ENCODE results near the gene MAP2K7. TPM values are rescaled to one million over a fixed set of nuclear protein-coding genes. Genes with fewer than 3 reads are reported as not detected.

MAP2K7 gene
- polyA plus RNA-seq, 1 donor (not counting 4 experiments of a cell fraction or from before 2014, with no cell fraction given), result 8.4 TPM

DNA sequence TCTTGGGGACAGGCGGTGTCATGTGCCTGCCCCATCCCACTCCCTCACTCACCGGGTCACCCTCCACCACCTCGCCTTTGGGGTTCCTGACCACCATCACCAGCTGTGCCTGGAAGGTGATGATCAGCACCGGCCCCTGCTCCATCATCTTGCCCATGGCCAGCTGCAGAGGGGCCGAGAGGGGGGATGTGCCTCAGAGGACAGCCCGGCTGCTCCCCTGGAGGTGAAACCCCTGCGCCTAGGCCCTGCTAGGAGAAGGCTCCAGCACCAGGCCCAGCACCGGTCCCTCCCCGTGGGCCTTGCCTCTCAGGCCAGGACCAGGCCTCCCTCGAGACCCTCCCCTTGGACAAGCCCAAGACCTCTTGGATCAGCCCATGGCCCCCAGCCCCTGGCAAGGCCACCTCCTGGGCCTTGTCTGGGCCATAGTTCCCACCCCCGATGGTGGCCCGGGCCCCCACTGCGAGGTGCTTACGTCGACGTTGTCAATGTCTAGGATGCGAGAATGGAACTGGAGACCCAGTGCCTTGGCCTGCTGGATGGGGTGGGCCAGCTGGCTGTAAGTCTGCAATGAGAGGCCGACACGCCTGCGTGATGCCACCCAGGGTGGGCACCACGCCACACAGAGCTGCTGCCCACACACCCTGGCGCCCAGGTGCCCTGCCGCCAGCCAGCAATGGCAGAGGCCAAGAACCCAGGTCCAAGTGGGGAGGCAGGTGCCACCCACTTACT lies 24.1 kb downstream of the MAP2K7 start:
- Histone ChIP-seq H3K4me2 (ENCODE audit: control insufficient read depth, extremely low read depth, insufficient read depth, low read depth, low read length) (peak overlapping the region; percentile 55), H3K4me1 (ENCODE audit: control insufficient read depth, extremely low read depth, insufficient read depth, low read length) (peaks cover 27% of the 10 kb centered on the region), H3K36me3 (ENCODE audit: control insufficient read depth in 2 of 2, extremely low read depth in 1 of 2, insufficient read depth in 2 of 2, low read length in 2 of 2) (peaks cover 19 to 20% of the 10 kb centered on the region in 2 experiments), H4K20me1 (ENCODE audit: control insufficient read depth, extremely low read depth, insufficient read depth, low read length) (no peaks in the 10 kb centered on the region), H3K27me3 (ENCODE audit: control insufficient read depth, extremely low read depth, insufficient read depth, low read length) (no peaks in the 10 kb centered on the region), H3K4me3 (ENCODE audit: control insufficient read depth in 2 of 3, extremely low read depth in 1 of 3, insufficient read depth in 2 of 3, low read depth in 1 of 3, low read length in 3 of 3) (no peak overlapping the region), H2AFZ (ENCODE audit: control insufficient read depth, low read length) (no peak overlapping the region), H3K9ac (ENCODE audit: control insufficient read depth, extremely low read depth, insufficient read depth, low read length) (peak overlapping the region; percentile 79), H3K27ac (ENCODE audit: control insufficient read depth, insufficient read depth, low read length) (peak overlapping the region; percentile 92), H3K9me1 (ENCODE audit: control insufficient read depth, extremely low read depth, insufficient read depth, low read length) (peaks cover 3% of the 10 kb centered on the region), H3K9me3 (ENCODE audit: control insufficient read depth, low read depth, low read length) (no peaks in the 10 kb centered on the region), H3K79me2 (ENCODE audit: control insufficient read depth, insufficient read depth, low read length) (no peaks in the 10 kb centered on the region)
- dilution Hi-C loops (cut with MboI; ENCODE audit: extremely low pct_ligation_motif_present, low sequenced_read_pairs), result no loop called here
- TF ChIP-seq, protein P1, sequence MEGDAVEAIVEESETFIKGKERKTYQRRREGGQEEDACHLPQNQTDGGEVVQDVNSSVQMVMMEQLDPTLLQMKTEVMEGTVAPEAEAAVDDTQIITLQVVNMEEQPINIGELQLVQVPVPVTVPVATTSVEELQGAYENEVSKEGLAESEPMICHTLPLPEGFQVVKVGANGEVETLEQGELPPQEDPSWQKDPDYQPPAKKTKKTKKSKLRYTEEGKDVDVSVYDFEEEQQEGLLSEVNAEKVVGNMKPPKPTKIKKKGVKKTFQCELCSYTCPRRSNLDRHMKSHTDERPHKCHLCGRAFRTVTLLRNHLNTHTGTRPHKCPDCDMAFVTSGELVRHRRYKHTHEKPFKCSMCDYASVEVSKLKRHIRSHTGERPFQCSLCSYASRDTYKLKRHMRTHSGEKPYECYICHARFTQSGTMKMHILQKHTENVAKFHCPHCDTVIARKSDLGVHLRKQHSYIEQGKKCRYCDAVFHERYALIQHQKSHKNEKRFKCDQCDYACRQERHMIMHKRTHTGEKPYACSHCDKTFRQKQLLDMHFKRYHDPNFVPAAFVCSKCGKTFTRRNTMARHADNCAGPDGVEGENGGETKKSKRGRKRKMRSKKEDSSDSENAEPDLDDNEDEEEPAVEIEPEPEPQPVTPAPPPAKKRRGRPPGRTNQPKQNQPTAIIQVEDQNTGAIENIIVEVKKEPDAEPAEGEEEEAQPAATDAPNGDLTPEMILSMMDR (optimal IDR thresholded peaks at IDR 0.05 in 1 of 3, IDR thresholded peaks at IDR 0.05 in 1 of 3, conservative IDR thresholded peaks at IDR 0.05 in 1 of 3; ENCODE audit: extremely low read depth in 1 of 3, insufficient read depth in 2 of 3, low read length in 3 of 3), result no peak
- no peak for TF ChIP-seq EZH2 (IDR thresholded peaks at IDR 0.05; ENCODE audit: low read length)
- FAIRE-seq (no peak), DNase-seq (ENCODE audit: low read depth, low spot score) (no peak)

DNA sequence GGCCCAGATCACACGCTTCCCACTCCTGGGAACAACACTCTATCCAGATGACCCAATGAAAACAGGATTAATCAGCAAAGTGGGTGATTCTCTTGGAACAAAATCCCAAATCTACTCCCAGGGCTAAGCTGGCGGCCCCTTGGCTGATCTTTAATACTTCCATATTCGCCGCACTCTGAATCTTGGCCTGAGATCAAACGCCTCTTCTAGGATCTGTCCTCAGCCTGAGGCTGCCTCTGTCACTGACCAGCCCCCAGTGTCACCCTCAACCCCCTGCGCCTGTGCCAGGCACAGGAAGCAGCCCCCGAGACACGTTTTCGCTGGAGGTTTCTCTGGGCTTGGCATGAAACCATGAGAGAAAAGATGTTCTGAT lies 24.6 kb downstream of the MAP2K7 start:
- no peak for TF ChIP-seq EZH2 (IDR thresholded peaks at IDR 0.05; ENCODE audit: low read length)
- TF ChIP-seq, protein P1 (optimal IDR thresholded peaks at IDR 0.05 in 1 of 3, IDR thresholded peaks at IDR 0.05 in 1 of 3, conservative IDR thresholded peaks at IDR 0.05 in 1 of 3; ENCODE audit: extremely low read depth in 1 of 3, insufficient read depth in 2 of 3, low read length in 3 of 3), result no peak
- H3K9me1 ChIP-seq (ENCODE audit: control insufficient read depth, extremely low read depth, insufficient read depth, low read length), result peaks cover 3% of the 10 kb centered on the region
- no peaks in the 10 kb centered on the region for H3K79me2 ChIP-seq (ENCODE audit: control insufficient read depth, insufficient read depth, low read length)
- dilution Hi-C loops (cut with MboI; ENCODE audit: extremely low pct_ligation_motif_present, low sequenced_read_pairs), result no loop called here
- H3K27me3 ChIP-seq (ENCODE audit: control insufficient read depth, extremely low read depth, insufficient read depth, low read length), result no peaks in the 10 kb centered on the region
- no peak overlapping the region for H2AFZ ChIP-seq (ENCODE audit: control insufficient read depth, low read length)
- DNase-seq (ENCODE audit: low read depth, low spot score), result no peak
- H3K27ac ChIP-seq (ENCODE audit: control insufficient read depth, insufficient read depth, low read length), result peak overlapping the region; percentile 92
- no peak for FAIRE-seq
- H3K36me3 ChIP-seq (ENCODE audit: control insufficient read depth in 2 of 2, extremely low read depth in 1 of 2, insufficient read depth in 2 of 2, low read length in 2 of 2), result peaks cover 20 to 23% of the 10 kb centered on the region in 2 experiments
- peaks cover 27% of the 10 kb centered on the region for H3K4me1 ChIP-seq (ENCODE audit: control insufficient read depth, extremely low read depth, insufficient read depth, low read length)
- H3K4me3 ChIP-seq (ENCODE audit: control insufficient read depth in 2 of 3, extremely low read depth in 1 of 3, insufficient read depth in 2 of 3, low read depth in 1 of 3, low read length in 3 of 3), result no peak overlapping the region
- no peaks in the 10 kb centered on the region for H3K9me3 ChIP-seq (ENCODE audit: control insufficient read depth, low read depth, low read length)
- H3K4me2 ChIP-seq (ENCODE audit: control insufficient read depth, extremely low read depth, insufficient read depth, low read depth, low read length), result peak overlapping the region; percentile 55
- no peaks in the 10 kb centered on the region for H4K20me1 ChIP-seq (ENCODE audit: control insufficient read depth, extremely low read depth, insufficient read depth, low read length)
- H3K9ac ChIP-seq (ENCODE audit: control insufficient read depth, extremely low read depth, insufficient read depth, low read length), result peak overlapping the region; percentile 79
